OCI-M1 (cell line): ENCODE results near the gene GRAMD1B.
"Not testable (repeated sequence)": the region's sequence is repeated elsewhere in the genome, so short reads cannot be mapped to it uniquely, and the experiment has no call there.

ENCODE experiments used
- DNase-seq: peaks from one replicate; lab custom pipeline; 2025; lab: John Stamatoyannopoulos, UW

GRAMD1B gene

DNA sequence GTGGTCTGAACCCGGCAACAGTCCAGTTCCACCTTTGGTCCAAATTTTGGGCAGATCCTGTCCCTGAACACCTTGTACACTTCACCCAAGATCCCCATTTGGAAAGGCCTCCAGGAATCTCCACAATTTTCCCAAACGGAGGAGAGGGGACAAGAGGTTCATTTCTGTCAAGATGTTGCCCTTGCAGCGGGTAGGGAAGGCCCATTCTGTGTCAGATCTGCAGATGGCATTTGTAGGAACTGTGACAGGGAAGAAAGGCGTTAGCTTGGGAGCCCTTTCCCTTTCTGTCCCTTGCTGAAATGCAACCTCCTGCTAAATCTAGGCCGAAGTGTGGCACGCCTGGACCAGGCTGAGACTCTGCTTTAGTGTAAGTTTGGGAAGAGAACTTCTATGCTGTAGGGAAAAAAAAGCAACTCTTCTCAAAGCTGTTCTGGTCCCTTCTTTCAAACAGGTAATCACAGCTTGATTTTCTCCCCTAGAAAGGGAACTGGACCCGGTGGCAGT lies 138.3 kb downstream of the GRAMD1B start:
- no peak for DNase-seq

GRCh38 chr11:123569393-123569792 lies 139.3 kb downstream of the GRAMD1B start:
- DNase-seq: no peak

GRCh38 chr11:123570939-123571580 lies 141.0 kb downstream of the GRAMD1B start:
- DNase-seq: no peak

DNA sequence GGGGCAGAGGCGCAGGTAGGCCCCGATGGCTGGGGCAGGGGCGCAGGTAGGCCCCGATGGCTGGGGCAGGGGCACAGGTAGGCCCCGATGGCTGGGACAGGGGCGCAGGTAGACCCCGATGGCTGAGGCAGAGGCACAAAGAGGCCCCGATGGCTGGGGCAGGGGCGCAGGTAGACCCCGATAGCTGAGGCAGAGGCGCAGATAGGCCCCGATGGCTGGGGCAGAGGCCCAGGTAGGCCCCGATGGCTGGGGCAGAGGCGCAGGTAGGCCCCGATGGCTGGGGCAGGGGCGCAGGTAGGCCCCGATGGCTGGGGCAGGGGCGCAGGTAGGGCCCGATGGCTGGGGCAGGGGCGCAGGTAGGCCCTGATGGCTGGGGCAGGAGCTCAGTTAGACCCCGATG lies 142.7 kb downstream of the GRAMD1B start:
- DNase-seq: not testable (repeated sequence)

- DNase-seq: no peak
Measured at GRCh38 chr11:123573286-123573685, 143.2 kb downstream of the GRAMD1B start.

DNA sequence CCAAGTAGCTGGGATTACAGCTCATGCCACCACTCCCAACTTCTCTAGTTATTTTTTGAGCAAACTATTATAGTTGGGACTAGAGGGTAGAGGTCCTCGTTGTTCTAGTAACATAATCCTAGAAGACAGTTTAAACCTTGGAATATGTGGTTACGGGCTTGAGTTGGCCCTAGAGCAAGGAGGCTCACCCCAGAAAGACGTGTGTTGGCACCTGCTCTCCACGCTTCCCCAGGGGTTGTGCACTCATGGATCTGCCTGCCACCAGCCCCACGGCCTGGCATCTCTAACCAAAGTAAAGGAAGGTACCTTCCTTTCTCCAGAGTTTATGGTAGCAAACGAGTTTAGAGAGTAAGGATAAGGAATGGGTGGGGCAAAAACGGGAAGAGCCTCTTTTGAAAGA lies 145.4 kb downstream of the GRAMD1B start:
- no peak for DNase-seq

- DNase-seq: no peak
Measured at GRCh38 chr11:123576082-123576481, 146.0 kb downstream of the GRAMD1B start.

GRCh38 chr11:123576501-123576900 lies 146.4 kb downstream of the GRAMD1B start:
- DNase-seq: no peak

DNA sequence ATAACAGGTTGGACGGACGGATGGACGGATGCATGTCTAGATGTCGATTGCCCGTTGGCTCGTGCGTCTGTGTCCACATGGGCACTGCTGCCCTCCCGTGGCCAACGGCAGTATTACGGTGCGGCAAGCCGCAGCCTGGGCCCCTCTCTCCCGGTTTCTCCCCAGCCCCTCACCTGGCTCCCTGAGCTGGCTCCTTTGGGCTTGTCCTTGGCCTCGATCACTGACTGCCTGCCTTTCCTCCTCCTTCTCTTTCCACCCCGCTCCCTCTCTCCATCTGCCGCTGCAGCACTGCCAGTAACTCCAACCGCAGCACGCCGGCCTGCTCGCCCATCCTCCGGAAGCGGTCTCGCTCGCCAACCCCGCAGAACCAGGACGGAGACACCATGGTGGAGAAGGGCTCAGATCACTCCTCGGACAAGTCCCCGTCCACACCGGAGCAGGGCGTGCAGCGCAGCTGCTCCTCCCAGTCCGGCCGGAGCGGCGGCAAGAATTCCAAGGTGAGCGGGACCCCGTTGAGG lies 147.1 kb downstream of the GRAMD1B start:
- peak; percentile 76 for DNase-seq

DNA sequence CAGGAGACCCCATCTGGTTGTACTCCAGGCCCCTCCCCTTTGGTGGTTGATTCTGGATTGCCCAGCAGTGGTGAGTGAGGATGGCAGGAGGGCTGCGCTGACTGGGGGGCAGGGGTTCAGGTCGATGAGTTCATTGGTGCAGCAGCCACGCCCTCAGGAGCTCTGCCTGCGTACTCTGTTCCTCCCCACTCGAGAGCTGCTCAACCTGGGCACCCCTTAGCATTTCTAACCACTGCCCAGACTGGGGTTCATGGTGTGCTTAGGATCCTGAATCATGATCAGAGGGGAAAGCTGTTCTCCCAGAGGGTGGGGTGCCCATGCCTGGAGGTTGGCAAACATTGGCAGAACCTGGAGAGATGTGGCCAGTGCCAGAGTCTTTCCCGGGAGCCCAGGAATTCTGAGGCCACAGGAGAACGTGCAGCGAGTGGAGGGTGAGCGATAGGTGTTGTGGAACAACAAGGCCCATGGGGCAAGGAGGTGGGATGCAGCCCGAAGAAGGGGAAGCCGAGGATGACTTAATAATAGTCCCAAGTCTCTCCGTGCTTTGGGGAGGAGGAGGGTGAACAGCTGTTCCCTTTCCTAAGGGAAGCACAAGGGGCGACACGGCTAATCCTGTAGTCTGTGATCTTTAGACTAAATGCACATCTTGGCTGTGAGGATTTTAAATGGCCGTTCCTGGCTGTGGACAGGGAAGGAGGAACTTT lies 148.9 kb downstream of the GRAMD1B start:
- no peak for DNase-seq

DNA sequence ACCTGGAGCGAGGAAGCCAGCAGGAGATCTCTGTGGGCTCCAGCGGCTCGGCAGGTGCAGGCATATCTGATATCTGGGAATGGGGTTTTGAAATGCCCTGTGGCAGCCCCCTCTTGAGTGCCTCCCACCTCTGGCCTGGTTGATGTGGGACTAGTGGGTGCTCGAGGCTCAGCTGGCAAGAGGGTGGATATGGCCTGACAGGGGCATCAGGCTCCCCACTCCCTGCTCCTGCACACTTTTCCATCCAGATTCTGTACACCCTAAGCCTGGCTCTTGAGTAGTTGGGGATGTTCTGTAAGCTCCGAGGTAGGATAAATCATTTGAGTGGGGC lies 149.4 kb downstream of the GRAMD1B start:
- DNase-seq: no peak

GRCh38 chr11:123580137-123580536 lies 150.1 kb downstream of the GRAMD1B start:
- DNase-seq: no peak

DNA sequence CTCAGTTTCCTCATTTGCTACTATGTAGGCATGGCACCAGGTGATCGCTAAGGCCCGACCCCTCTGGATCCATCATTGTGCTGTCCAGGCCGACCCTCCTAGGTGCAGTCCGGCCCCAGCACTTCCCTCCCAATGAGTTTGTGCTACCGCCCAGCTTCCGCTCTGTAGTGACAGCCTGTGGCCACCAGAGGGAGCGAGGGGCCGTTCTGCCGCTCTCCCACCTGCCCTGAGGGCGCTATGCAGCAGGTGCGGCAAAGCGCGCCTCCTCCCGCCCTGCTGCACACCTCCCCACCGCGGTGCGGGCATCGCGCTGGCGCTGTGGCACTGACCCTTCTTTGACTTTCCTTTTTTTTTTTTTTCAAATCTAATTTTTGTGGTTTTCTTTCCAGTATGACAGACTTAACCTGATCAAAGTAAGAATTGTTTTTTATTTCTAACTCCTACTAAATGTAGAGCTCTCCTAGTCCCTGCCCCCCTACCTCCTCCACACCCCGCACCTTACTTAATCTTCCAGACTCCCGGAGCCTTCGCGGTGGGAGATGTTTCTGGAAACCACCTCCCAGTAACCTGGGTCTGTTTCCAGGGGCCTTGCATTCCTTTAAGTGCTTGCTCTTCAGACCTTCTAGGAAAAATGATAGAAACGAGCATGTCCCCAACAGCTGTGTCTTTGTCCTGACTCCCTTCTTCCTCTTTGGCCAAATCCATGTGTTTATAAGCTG lies 150.6 kb downstream of the GRAMD1B start:
- DNase-seq: peak; percentile 81

DNA sequence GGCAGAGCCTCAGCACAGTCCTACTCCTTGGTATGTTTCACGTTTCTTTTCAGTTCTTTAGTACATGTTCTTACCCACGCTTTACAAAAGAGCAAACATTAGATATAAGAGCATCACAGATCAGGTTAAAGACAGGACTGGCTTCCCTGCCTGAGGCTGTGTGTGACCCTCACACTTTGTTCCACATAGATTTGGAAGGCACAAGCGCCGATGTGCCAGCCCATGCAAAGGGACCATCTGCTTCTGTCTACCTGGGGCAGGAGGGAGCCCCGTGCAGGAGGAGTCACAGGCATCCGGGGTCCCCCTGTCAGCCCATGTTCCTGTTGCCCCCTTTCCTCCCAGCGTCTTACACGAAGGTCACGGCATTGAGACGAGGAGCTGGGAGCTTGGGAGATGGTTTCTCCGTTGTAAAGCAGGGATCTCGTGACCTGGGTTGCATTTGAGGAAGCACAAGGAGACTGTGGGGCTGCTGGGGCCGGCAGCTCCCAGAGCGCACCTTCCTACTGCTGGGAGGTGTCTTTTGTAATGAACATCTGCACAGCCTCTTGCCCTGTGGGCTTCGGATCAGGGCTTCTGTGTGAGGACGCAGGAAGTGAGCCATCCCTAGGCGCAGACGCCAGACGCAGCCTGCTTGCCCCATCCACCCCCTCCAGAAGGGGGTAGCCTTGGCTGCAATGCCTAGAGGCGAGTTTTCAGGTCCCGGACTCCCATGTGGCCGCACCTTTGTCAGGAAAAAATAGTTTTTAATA lies 151.8 kb downstream of the GRAMD1B start:
- DNase-seq: no peak

GRCh38 chr11:123582992-123583504 lies 153.0 kb downstream of the GRAMD1B start:
- no peak for DNase-seq

DNA sequence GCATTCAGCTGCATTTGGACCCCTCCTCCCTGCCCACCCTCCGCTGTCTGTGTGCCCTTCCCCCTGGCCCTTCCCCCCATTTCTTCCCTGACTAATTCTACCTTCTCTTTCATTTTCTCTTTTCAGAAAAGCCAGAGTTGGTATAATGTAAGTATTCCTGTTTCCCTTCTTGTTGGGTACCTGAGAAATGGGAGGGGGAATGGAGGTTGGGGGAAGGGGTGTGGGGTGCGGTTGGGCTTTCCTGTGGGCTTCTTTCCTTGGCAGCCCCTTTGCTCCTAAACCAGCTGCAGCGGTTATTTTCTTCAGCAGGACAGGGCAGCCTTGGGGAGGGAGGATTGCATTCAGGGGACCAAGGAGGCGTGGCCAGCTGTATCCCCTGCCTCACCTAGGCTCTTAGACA lies 154.1 kb downstream of the GRAMD1B start:
- no peak for DNase-seq

DNA sequence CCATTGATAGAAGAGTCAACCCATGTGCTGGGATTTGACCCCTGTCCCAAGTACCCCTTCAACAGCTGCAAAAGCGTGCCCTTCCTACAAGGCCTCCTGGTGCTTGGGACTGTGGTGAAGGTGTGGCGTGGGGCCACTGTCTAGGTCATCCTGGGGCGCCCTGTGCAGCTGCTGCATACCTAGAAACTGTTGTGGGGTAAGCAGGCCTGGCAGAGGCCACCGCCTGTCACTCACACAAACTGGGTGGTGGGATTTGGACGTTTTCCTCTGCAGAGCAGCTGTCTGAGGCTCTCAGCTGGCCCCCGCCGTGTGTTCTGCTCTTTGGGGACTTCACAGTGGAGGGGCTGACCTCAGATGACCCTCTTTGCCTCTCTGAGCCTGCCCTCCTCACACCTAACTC lies 154.7 kb downstream of the GRAMD1B start:
- DNase-seq: no peak

DNA sequence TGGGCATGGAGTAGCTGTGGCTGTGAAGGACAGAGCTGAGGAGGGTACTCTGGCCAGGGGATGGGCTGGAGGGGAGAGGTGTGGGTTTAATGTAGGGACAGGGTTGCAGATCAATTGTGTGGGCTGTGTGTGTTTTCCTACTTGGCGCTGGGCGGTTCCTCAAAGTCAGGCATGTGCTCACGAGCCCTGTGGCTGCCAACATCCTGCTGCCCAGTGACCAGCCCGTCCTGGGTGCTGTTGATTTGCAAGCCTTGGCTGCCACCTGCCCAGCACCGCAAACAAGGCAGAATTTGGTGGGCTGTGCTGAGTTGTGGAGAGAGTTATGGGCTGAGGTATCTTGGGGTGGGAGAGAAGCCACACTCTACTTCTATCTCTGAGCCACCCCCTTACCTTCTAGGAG lies 155.1 kb downstream of the GRAMD1B start:
- DNase-seq: no peak

DNA sequence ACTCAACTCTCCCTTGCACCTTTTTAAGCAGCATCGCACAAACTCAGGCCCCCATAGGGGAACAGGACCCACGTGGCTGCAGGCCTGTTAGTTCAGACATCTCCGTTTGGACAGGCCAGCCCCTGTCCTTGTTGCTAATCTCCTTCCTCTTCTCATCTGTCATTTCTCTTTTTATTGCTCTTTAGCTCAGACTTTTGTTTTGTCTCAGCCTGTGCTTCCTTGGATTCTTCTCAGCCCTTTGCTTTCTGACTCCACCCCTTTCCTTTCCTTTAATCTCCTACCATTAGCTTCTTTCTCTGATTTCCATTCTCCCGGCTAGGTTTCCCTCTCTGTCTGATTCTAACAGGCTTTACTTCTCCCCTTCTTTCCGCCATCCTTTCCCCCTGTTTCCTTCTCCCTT lies 155.6 kb downstream of the GRAMD1B start:
- DNase-seq: no peak

- DNase-seq: no peak
Measured at GRCh38 chr11:123586568-123586967, 156.5 kb downstream of the GRAMD1B start.

GRCh38 chr11:123587044-123587443 lies 157.0 kb downstream of the GRAMD1B start:
- no peak for DNase-seq

DNA sequence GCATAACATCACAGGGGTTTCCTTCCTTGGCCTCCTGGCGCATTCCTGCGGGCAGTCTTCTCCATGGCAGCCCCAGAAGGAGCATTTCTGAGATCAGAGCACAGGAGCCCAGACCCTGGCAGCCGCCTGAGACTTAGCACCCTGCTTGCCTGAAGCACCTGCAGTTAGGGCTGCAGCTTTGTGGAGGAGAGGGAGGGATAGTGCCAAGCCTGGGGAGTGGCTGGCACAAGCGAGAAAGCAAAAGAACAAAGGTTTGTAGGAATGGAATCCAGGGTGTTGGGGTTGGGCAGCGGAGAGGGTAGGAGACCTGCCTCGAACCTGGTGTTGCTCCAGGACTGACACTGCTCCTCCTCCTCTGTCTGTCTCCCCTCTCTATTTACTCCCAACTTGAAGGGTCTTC lies 157.5 kb downstream of the GRAMD1B start:
- DNase-seq: no peak
